ENCODE data around the gene NCKAP5L.

DNA sequence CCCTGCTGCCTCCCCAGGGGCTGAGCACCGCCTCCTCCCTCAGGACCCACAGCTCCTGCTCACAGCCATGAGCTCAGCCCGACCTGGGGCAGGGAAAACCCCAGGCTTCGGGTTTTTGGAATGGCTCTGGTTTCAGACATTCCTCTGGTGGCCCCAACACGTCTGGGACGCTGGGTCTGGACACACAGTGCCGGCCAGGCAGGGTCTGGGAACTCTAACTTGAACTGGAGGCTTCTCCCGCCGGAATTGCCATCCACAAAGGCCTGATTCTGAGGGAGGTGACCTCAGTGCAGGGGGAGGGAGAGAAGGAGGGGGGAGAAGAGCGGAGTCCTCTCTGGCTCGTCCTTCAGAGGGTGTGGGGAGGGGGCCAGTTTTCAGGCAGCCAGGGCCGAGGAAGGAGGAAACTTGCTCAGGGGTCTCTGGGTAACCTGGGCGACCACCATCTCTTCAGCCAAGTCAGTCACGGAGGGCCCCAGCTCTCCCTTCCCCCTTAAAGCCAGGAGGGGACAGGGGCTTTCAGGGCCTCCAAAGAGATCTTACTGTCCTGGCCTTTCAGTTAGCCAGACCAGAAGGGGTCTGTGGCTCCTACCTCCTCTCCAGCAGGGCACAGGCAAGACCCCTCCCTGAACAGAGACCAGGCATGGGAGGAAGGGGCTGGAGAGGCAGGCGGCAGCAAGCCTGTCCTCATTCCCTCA lies 19.4 kb downstream of the NCKAP5L start:
- TF ChIP-seq POLR2A (IDR thresholded peaks at IDR 0.05; ENCODE audit: low read length) (no peak), GATA1 (IDR thresholded peaks at IDR 0.05; ENCODE audit: low read depth, low read length) (no peak)

Measured in erythroblast (primary cell).